HCT116 (cell line): ENCODE data around the gene GLP2R.

Experiments
- CEBPB ChIP-seq: IDR thresholded peaks from 2 replicates; pipeline ENCODE4 v1.6.1; 2012; ENCODE audit warnings: low read depth
- CTCF ChIP-seq, 3 experiments: fragments of 200-600 bp in 1 of 3; sonication (generic) in 1 of 3; IDR thresholded peaks in 2 of 3; conservative IDR thresholded peaks in 1 of 3; 2 replicates each; pipeline ENCODE4 v1.5.1; 2012 to 2017; ENCODE audit warnings: low read depth in 2 of 3, low read length in 2 of 3, antibody characterized with exemption in 1 of 3, borderline replicate concordance in 1 of 3, control low read depth in 1 of 3, mild to moderate bottlenecking in 1 of 3, mixed read lengths in 1 of 3, mixed run types in 1 of 3, moderate library complexity in 1 of 3; ENCODE audit not compliant: insufficient read depth in 1 of 3
- EZH2phosphoT487 ChIP-seq: fragments of 200-600 bp; IDR thresholded peaks from 2 replicates; pipeline ENCODE4 v1.6.1; 2018; ENCODE audit warnings: antibody characterized with exemption, borderline replicate concordance
- POLR2A ChIP-seq: IDR thresholded peaks from 2 replicates; pipeline ENCODE4 v1.7.0; 2011; ENCODE audit warnings: borderline replicate concordance; ENCODE audit not compliant: insufficient read depth, insufficient read length; ENCODE audit errors: extremely low read depth
- POLR2AphosphoS5 ChIP-seq: IDR thresholded peaks from 2 replicates; pipeline ENCODE4 v1.6.1; 2011; ENCODE audit warnings: mild to moderate bottlenecking, low read depth, low read length, moderate library complexity
- RAD21 ChIP-seq: IDR thresholded peaks from 2 replicates; pipeline ENCODE4 v1.6.1; 2012; ENCODE audit warnings: low read depth, mild to moderate bottlenecking

DNA sequence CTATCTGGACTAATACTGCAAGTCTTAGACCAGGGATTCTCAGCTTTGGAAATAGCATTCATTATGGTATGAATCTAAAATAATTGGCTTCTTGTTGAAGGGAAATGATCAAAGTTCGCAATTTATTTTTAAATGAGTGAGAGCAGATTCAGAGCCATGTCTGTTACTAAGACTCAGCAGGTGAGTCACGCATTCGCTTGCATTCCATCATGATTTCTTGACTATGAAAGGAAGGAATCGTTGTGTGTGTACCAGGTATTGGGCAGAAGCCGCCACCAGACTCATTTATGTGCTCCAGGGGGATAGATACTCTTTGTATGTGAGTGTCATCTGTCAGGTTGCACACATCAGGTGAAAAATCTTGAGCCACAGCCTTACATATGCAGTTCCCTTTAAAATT lies 14.6 kb upstream of the GLP2R start:
- TF ChIP-seq POLR2AphosphoS5 (no peak), CTCF (IDR thresholded peaks at IDR 0.05 in 2 of 3, conservative IDR thresholded peaks at IDR 0.05 in 1 of 3; ENCODE audit: borderline replicate concordance in 1 of 3, insufficient read depth in 1 of 3, low read depth in 2 of 3, low read length in 2 of 3) (no peak), POLR2A (no peak), CEBPB (no peak), EZH2phosphoT487 (no peak), RAD21 (no peak)
